CD4-positive, alpha-beta T cell treated with Interleukin-2 at 100 ng/mL for 4 hours (primary cell): Measurements from ENCODE around the gene FAM227A.

ENCODE experiments used
- DNase-seq: peaks from one replicate; pipeline ENCODE4 v3.0.0-alpha.2; 2020; ENCODE audit warnings: low spot score

FAM227A gene

DNA sequence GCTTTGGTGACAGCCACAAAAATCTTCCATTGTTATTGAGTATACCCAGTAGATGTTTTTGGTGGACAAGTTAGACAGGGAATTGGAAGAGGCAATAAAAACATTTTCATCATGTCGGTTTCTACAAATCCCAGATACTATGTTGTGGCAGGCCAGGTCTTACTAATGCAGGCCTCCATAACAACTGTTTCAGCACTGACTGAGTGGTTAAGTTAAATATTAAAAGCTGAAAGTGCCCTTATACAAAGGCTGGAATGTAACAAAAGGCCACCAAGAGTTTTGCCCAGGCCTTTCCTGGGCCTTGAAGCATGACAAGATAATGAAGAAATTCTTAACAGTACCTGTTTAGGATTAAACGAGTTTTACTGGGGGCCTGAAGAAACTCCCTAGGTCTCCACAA, 115.5 kb downstream of the FAM227A start:
- DNase-seq: no peak

DNA sequence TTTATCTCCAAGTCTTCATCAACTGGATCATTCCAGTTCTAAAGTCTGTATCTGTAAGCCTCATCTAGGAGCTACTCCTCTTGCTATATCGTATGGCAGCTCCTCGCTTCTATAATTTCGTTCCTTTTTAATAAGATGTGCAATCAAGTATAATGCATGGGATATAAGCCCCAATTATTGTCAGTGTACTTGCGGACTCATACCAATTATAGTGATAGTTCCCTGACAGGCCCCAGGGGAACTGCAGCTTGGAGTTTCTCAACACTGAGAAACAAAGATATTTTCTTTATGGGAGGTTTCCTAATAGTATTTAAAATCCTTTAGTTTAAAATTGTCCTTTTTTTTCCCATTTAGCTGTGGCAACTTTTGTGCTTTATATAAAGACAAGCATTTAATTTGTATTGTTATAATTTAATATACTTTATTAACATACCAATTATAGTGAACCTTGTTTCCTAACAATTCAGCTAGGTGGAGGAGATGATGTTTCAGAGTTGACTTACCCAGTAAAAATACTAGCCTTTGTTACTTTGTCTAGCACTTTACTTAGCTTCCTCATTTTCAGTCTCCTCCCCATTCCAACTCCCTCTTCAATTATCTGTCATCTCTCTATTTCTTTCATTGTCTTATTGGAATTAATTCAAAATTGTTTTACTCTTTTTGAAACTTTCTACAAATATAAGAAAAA, 124.8 kb downstream of the FAM227A start:
- DNase-seq: no peak
